Measurements from ENCODE around the gene GNA12.
A peak's percentile ranks its signal among the peaks of the same experiment; 100 is the strongest.
"Not testable (repeated sequence)": the region's sequence is repeated elsewhere in the genome, so short reads cannot be mapped to it uniquely, and the experiment has no call there.

The GNA12 gene

DNA sequence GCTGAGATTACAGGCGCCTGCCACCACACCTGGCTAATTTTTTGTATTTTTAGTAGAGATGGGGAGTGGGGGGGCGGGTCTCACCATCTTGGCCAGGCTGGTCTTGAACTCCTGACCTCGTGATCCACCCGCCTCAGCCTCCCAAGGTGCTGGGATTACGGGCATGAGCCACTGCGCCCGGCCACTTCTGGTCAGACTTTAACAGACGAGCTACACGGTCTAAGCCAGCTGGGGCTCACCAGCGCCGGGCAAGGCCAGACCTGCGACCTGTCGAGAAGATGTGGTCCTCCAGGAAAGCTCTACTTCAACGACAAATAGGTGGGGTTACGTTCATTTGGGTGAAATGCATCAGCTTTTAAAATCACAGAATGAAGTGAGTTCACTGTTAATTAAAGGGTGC lies 120.1 kb downstream of the GNA12 start:
- not testable (repeated sequence) for H3K27me3 ChIP-seq (ENCODE audit: control insufficient read depth in 1 of 2, insufficient read depth in 2 of 2, low read length in 2 of 2); H3K9ac ChIP-seq (ENCODE audit: low read depth in 1 of 2, low read length in 2 of 2); H3K4me3 ChIP-seq (ENCODE audit: low read depth in 1 of 2, low read length in 2 of 2); H3K4me1 ChIP-seq (ENCODE audit: control insufficient read depth in 1 of 2, insufficient read depth in 2 of 2, low read length in 2 of 2); H3K9me3 ChIP-seq (ENCODE audit: control insufficient read depth in 1 of 2, low read length in 2 of 2); H3K27ac ChIP-seq (ENCODE audit: low read depth, low read length)
- peaks cover 0 to 14% of the 10 kb centered on the region in 2 donors for H3K36me3 ChIP-seq (ENCODE audit: control insufficient read depth in 1 of 2, insufficient read depth in 2 of 2, low read length in 2 of 2)

DNA sequence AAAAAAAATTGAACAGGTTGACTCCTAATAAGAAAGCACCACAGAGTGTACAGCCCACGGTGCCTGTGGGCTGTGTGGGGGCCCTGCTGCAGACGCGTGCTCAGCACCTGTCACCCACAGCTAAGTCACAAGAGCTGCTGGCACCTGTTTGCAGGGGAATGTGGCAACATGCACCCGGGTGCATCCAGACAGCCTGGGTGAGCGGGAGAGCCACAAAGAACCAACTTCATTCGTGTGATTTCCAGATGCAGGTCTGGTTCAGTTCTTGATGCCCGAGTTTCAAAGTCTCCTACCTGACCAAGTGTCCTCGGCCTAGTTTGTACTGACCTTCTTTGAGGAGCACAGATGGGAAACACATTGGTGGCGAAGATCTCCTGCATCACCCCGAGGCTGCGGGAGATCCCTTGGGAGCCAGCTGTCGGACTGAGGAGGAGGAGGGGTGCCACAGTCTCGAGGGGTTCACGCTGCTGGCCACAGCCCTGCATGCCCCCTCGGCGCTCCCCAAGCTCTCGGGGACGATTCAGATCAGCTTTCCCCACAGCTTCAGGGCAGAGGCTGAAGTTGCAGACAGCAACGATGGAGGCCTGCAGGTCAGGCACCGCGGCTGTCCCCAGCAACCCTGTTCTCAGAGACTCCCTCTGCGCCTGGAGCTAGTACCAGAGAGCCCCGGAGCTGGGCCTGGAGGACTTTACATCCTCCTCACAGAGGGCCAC lies 120.8 kb downstream of the GNA12 start:
- Histone ChIP-seq H3K27me3 (ENCODE audit: control insufficient read depth in 1 of 2, insufficient read depth in 2 of 2, low read length in 2 of 2) (no peaks in the 10 kb centered on the region), H3K9ac (ENCODE audit: low read depth in 1 of 2, low read length in 2 of 2) (no peak overlapping the region), H3K9me3 (ENCODE audit: control insufficient read depth in 1 of 2, low read length in 2 of 2) (no peaks in the 10 kb centered on the region), H3K27ac (ENCODE audit: low read depth, low read length) (no peak overlapping the region), H3K36me3 (ENCODE audit: control insufficient read depth in 1 of 2, insufficient read depth in 2 of 2, low read length in 2 of 2) (peaks cover 0 to 14% of the 10 kb centered on the region in 2 donors), H3K4me1 (ENCODE audit: control insufficient read depth in 1 of 2, insufficient read depth in 2 of 2, low read length in 2 of 2) (peaks cover 0 to 4% of the 10 kb centered on the region in 2 donors), H3K4me3 (ENCODE audit: low read depth in 1 of 2, low read length in 2 of 2) (no peak overlapping the region)

DNA sequence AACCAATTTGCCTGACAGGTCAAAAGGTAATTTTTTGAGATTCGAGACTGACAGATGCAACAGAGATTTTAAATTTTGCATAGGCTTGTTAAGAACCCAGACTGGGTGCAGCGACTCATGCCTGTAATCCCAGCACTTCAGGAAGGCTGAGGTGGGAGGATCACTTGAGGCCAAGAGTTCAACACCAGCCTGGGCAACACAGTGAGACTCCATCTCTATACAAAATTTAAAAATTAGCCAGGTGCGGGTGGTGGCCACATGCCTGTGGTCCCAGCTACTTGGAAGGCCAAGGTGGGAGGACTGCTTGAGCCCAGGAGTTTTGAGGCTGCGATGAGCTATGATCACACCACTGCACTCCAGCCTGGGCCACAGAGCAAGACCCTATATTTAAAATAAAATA lies 121.5 kb downstream of the GNA12 start:
- Histone ChIP-seq H3K9me3 (ENCODE audit: control insufficient read depth in 1 of 2, low read length in 2 of 2) (no peaks in the 10 kb centered on the region), H3K9ac (ENCODE audit: low read depth in 1 of 2, low read length in 2 of 2) (no peak overlapping the region), H3K27me3 (ENCODE audit: control insufficient read depth in 1 of 2, insufficient read depth in 2 of 2, low read length in 2 of 2) (no peaks in the 10 kb centered on the region), H3K4me3 (ENCODE audit: low read depth in 1 of 2, low read length in 2 of 2) (no peak overlapping the region), H3K27ac (ENCODE audit: low read depth, low read length) (no peak overlapping the region), H3K36me3 (ENCODE audit: control insufficient read depth in 1 of 2, insufficient read depth in 2 of 2, low read length in 2 of 2) (peaks cover 0 to 14% of the 10 kb centered on the region in 2 donors), H3K4me1 (ENCODE audit: control insufficient read depth in 1 of 2, insufficient read depth in 2 of 2, low read length in 2 of 2) (peaks cover 3 to 10% of the 10 kb centered on the region in 2 donors)

DNA sequence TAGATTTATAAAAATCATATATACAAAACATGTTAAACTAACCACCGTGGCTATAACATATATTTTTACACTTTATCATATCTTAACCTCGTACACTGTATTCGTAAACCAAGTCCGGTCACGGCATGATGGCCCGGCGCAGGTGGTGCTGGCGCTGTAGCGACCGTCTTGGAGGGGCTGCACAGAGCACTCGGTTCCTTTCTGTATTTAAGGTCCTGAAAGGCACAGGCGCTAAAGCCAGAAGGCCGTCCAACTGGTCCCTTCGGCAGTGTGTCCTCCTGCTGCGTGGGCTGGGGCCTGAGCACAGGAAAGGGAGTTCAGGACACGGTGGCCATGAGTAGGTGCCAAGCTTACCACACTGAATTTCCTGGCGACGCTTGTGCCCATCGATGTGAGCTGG lies 122.3 kb downstream of the GNA12 start:
- Histone ChIP-seq H3K4me3 (ENCODE audit: low read depth in 1 of 2, low read length in 2 of 2) (no peak overlapping the region), H3K4me1 (ENCODE audit: control insufficient read depth in 1 of 2, insufficient read depth in 2 of 2, low read length in 2 of 2) (peaks cover 11 to 18% of the 10 kb centered on the region in 2 donors), H3K36me3 (ENCODE audit: control insufficient read depth in 1 of 2, insufficient read depth in 2 of 2, low read length in 2 of 2) (peaks cover 0 to 14% of the 10 kb centered on the region in 2 donors), H3K27ac (ENCODE audit: low read depth, low read length) (no peak overlapping the region), H3K9ac (ENCODE audit: low read depth in 1 of 2, low read length in 2 of 2) (no peak overlapping the region), H3K9me3 (ENCODE audit: control insufficient read depth in 1 of 2, low read length in 2 of 2) (no peaks in the 10 kb centered on the region), H3K27me3 (ENCODE audit: control insufficient read depth in 1 of 2, insufficient read depth in 2 of 2, low read length in 2 of 2) (no peaks in the 10 kb centered on the region)

DNA sequence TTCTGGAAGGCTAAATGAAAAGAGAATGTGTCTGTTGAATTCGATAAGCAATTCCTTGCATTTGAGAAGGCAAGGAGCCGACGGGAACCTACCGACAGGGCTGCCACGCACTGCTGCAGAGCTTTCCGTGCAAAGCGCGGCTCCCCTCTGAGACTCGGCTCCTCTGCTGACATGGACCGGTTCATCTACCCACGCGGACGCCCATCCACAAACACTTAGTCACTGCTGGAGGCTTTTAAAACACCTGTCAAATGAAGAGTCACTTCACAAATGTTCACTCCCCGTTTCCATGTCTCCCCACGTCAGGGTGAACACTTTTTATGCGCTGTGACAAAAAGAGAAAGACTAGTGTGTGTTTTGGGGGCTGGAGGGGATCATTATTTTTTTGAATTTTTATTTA lies 124.1 kb downstream of the GNA12 start:
- H3K27ac ChIP-seq (ENCODE audit: low read depth, low read length): no peak overlapping the region
- no peaks in the 10 kb centered on the region for H3K9me3 ChIP-seq (ENCODE audit: control insufficient read depth in 1 of 2, low read length in 2 of 2)
- no peaks in the 10 kb centered on the region for H3K27me3 ChIP-seq (ENCODE audit: control insufficient read depth in 1 of 2, insufficient read depth in 2 of 2, low read length in 2 of 2)
- peaks cover 20 to 24% of the 10 kb centered on the region in 2 donors for H3K4me1 ChIP-seq (ENCODE audit: control insufficient read depth in 1 of 2, insufficient read depth in 2 of 2, low read length in 2 of 2)
- peaks cover 0 to 3% of the 10 kb centered on the region in 2 donors for H3K36me3 ChIP-seq (ENCODE audit: control insufficient read depth in 1 of 2, insufficient read depth in 2 of 2, low read length in 2 of 2)
- no peak overlapping the region for H3K9ac ChIP-seq (ENCODE audit: low read depth in 1 of 2, low read length in 2 of 2)
- no peak overlapping the region for H3K4me3 ChIP-seq (ENCODE audit: low read depth in 1 of 2, low read length in 2 of 2)

DNA sequence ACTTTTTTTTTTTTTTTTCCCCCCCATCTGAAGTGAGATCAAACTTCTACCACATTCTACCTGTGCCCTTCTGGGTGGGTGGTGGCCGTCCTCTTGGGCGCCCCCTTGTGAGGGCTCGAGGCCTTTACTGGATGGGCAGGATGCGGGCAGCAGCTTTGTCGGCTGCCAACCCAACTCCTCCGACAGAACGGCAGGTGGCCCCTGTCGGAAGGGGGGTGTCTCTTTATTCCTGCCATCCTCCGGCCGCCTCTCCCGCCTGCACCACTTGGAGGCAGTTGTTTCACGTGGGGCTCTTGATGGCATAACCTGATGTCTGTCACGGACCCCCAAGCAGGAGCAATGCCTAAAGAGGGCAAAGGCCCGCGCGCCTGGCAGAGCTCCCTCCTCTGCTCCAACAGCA lies 125.1 kb downstream of the GNA12 start:
- no peak overlapping the region for H3K9ac ChIP-seq (ENCODE audit: low read depth in 1 of 2, low read length in 2 of 2)
- H3K27me3 ChIP-seq (ENCODE audit: control insufficient read depth in 1 of 2, insufficient read depth in 2 of 2, low read length in 2 of 2): no peaks in the 10 kb centered on the region
- H3K4me3 ChIP-seq (ENCODE audit: low read depth in 1 of 2, low read length in 2 of 2): no peak overlapping the region
- H3K36me3 ChIP-seq (ENCODE audit: control insufficient read depth in 1 of 2, insufficient read depth in 2 of 2, low read length in 2 of 2): peaks cover 0 to 3% of the 10 kb centered on the region in 2 donors
- H3K9me3 ChIP-seq (ENCODE audit: control insufficient read depth in 1 of 2, low read length in 2 of 2): no peaks in the 10 kb centered on the region
- H3K27ac ChIP-seq (ENCODE audit: low read depth, low read length): no peak overlapping the region
- peaks cover 20 to 24% of the 10 kb centered on the region in 2 donors for H3K4me1 ChIP-seq (ENCODE audit: control insufficient read depth in 1 of 2, insufficient read depth in 2 of 2, low read length in 2 of 2)

DNA sequence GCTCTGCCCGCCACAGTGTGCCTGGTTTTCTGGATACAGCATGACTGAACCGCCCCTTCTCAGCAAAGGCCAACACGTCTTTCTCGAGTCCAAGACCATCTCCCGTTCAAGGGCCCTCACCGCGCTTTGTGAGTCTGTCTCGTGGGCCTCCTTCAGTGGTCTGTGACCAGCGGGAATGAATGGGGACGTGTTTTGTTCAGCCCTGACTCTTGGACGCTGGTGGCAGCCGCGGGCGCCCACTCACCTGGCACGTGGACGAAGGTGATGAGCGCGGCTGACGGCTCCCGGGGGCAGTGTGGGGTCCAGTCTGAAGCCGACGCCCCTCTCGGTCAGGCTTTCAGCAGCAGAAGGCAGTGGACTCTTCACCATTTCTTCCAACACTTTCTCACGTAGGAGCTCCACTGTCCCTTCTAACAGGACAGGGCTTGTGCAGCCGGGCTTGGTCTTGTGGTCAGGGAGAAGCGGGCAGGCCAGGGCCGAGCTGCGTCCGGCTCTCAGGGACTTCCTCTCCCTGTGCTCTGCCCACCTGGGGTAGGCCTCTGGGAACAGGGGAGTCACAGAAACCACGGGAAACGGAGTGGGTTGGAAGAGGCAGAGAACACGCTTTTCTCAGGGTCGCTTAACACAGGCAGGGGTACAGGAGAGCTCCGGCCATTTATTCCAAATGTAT lies 125.7 kb downstream of the GNA12 start:
- peaks cover 20 to 24% of the 10 kb centered on the region in 2 donors for H3K4me1 ChIP-seq (ENCODE audit: control insufficient read depth in 1 of 2, insufficient read depth in 2 of 2, low read length in 2 of 2)
- no peak overlapping the region for H3K27ac ChIP-seq (ENCODE audit: low read depth, low read length)
- H3K27me3 ChIP-seq (ENCODE audit: control insufficient read depth in 1 of 2, insufficient read depth in 2 of 2, low read length in 2 of 2): no peaks in the 10 kb centered on the region
- H3K36me3 ChIP-seq (ENCODE audit: control insufficient read depth in 1 of 2, insufficient read depth in 2 of 2, low read length in 2 of 2): peaks cover 0 to 3% of the 10 kb centered on the region in 2 donors
- H3K9ac ChIP-seq (ENCODE audit: low read depth in 1 of 2, low read length in 2 of 2): peak overlapping the region in 1 of 2 donors; percentile 45
- no peak overlapping the region for H3K4me3 ChIP-seq (ENCODE audit: low read depth in 1 of 2, low read length in 2 of 2)
- no peaks in the 10 kb centered on the region for H3K9me3 ChIP-seq (ENCODE audit: control insufficient read depth in 1 of 2, low read length in 2 of 2)

DNA sequence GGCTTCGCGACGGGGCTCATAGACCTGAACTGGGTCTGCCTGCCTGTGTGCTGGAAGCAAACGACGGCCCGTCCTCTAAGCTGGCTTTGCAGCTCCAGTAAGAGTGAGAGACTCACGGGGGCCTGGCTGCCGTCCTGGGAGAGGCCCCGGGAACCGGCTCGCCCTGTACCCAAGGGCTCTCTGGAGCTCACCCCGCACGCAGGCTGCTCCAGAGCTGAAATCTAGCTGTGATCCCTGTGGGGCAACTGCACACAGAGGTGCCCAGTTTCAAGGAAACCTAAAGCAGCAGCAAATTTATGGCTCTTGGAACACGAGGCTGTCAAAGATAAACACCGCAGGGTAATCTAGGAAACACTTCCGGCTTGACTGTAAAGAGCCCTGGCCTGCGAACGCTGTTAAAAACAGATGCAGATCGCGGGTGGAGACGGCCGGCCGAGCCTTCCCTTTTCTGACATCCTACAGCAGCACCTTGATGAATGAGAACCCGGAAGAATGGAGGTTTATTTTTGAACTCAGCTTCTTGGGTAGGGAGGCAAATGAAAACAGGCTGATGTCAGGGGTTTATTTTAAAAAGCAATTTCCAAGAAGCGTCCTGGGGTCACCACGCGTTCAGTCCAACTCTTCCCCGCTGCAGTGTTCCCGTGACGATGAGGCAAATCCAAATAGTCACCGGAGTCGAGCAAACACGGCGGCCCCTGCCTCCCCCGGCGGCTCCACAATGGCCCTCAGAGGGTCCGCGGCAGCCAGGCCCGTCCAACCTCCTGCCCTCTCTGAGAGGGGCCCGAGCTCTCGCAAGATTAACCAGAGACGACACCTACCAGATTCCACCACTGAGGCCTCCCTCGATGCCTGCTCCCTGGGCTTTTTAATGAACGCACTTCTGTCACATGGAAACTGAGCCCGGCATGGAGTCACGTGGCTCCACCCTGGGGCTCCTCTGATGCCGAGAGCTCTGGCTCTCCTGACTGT lies 126.5 kb downstream of the GNA12 start:
- H3K27me3 ChIP-seq (ENCODE audit: control insufficient read depth in 1 of 2, insufficient read depth in 2 of 2, low read length in 2 of 2): no peaks in the 10 kb centered on the region
- H3K4me3 ChIP-seq (ENCODE audit: low read depth in 1 of 2, low read length in 2 of 2): peak overlapping the region in 1 of 2 donors; percentile 26
- peaks cover 0 to 3% of the 10 kb centered on the region in 2 donors for H3K36me3 ChIP-seq (ENCODE audit: control insufficient read depth in 1 of 2, insufficient read depth in 2 of 2, low read length in 2 of 2)
- H3K9ac ChIP-seq (ENCODE audit: low read depth in 1 of 2, low read length in 2 of 2): peak overlapping the region; percentile 27 to 45
- peaks cover 20 to 24% of the 10 kb centered on the region in 2 donors for H3K4me1 ChIP-seq (ENCODE audit: control insufficient read depth in 1 of 2, insufficient read depth in 2 of 2, low read length in 2 of 2)
- peak overlapping the region; percentile 13 for H3K27ac ChIP-seq (ENCODE audit: low read depth, low read length)
- H3K9me3 ChIP-seq (ENCODE audit: control insufficient read depth in 1 of 2, low read length in 2 of 2): no peaks in the 10 kb centered on the region

DNA sequence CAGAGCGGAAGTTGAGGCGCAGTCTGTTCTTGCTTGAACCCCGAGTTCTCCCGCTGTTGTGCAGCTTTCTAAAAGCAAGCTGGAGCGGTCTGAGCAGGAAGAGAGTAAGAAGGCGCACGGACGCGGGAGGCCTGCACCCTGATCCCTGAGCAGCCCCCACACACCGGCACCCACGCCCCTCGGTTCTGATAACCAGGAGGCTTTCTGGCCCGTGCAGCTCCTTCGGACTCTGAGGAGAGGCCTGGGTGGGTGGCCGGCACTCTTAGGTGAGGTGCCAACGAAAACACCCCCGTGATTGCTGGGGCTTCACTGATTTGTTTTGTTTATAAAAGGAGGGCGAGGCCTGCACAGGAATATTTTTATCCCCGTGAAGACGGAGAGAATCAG lies 127.2 kb downstream of the GNA12 start:
- no peaks in the 10 kb centered on the region for H3K27me3 ChIP-seq (ENCODE audit: control insufficient read depth in 1 of 2, insufficient read depth in 2 of 2, low read length in 2 of 2)
- peaks cover 0 to 3% of the 10 kb centered on the region in 2 donors for H3K36me3 ChIP-seq (ENCODE audit: control insufficient read depth in 1 of 2, insufficient read depth in 2 of 2, low read length in 2 of 2)
- peak overlapping the region in 1 of 2 donors; percentile 45 for H3K9ac ChIP-seq (ENCODE audit: low read depth in 1 of 2, low read length in 2 of 2)
- H3K9me3 ChIP-seq (ENCODE audit: control insufficient read depth in 1 of 2, low read length in 2 of 2): no peaks in the 10 kb centered on the region
- H3K4me1 ChIP-seq (ENCODE audit: control insufficient read depth in 1 of 2, insufficient read depth in 2 of 2, low read length in 2 of 2): peaks cover 20 to 24% of the 10 kb centered on the region in 2 donors
- no peak overlapping the region for H3K4me3 ChIP-seq (ENCODE audit: low read depth in 1 of 2, low read length in 2 of 2)
- peak overlapping the region; percentile 13 for H3K27ac ChIP-seq (ENCODE audit: low read depth, low read length)

All from duodenal mucosa (tissue), 2 donors.